ENCODE results near the gene OR2V2. TPM values are rescaled to one million over a fixed set of nuclear protein-coding genes. Genes with fewer than 3 reads are reported as not detected.

OR2V2 gene
- total and polyA plus RNA-seq, 4 donors = not detected

- no peak for TF ChIP-seq CTCF (IDR thresholded peaks at IDR 0.05; ENCODE audit: control extremely low read depth, extremely low read depth)
- Histone ChIP-seq H3K4me3 (no peak overlapping the region), H3K9me3 (ENCODE audit: control insufficient read depth in 4 of 4, insufficient read depth in 3 of 4, low read length in 3 of 4) (peaks cover 0 to 9% (median 5%) of the 10 kb centered on the region in 4 donors), H3K9ac (ENCODE audit: insufficient read depth in 1 of 2, low read length in 2 of 2) (no peak overlapping the region), H3K4me1 (ENCODE audit: control insufficient read depth in 5 of 5, insufficient read depth in 5 of 5, low read length in 5 of 5) (peaks cover 0 to under 1% (median 0%) of the 10 kb centered on the region in 5 donors), H3K27ac (ENCODE audit: low read depth in 1 of 2, low read length in 1 of 2) (no peak overlapping the region), H3K27me3 (ENCODE audit: control insufficient read depth in 3 of 3, insufficient read depth in 3 of 3, low read length in 2 of 3) (no peaks in the 10 kb centered on the region), H3K36me3 (ENCODE audit: control insufficient read depth in 4 of 4, insufficient read depth in 4 of 4, low read length in 4 of 4) (no peaks in the 10 kb centered on the region)
- DNase-seq (no peak), ATAC-seq (ENCODE audit: insufficient read depth, low FRiP score) (no peak)
- 64 to 79% methylated on average over 5 of the region's 5 CpGs for WGBS, 2 donors
Measured at GRCh38 chr5:181138258-181138657, 9.1 kb upstream of the OR2V2 start.

DNA sequence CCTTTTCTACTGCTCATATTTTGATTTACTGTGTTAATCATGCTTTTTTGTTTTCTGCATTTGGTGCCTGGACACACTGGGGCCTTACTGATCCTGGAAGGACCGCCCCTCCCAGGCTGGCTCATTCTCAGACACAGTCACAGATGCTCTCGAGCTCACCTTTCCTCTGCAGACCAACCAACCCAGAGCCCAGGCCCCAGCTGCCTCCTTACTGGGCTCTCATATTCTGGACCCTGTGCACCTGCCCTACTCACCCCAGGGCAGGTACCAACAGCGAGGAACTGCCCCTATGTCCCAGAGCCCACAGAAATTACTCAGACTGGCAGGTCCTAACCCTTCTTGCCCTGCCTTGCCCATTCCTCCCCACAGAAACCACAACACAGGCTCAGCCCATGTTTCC, 6.6 kb upstream of the OR2V2 start:
- Histone ChIP-seq H3K4me3 (no peak overlapping the region), H3K4me1 (ENCODE audit: control insufficient read depth in 5 of 5, insufficient read depth in 5 of 5, low read length in 5 of 5) (no peaks in the 10 kb centered on the region), H3K36me3 (ENCODE audit: control insufficient read depth in 4 of 4, insufficient read depth in 4 of 4, low read length in 4 of 4) (no peaks in the 10 kb centered on the region), H3K9ac (ENCODE audit: insufficient read depth in 1 of 2, low read length in 2 of 2) (no peak overlapping the region), H3K27me3 (ENCODE audit: control insufficient read depth in 3 of 3, insufficient read depth in 3 of 3, low read length in 2 of 3) (no peaks in the 10 kb centered on the region), H3K27ac (ENCODE audit: low read depth in 1 of 2, low read length in 1 of 2) (no peak overlapping the region), H3K9me3 (ENCODE audit: control insufficient read depth in 4 of 4, insufficient read depth in 3 of 4, low read length in 3 of 4) (peaks cover 0 to 9% (median 5%) of the 10 kb centered on the region in 4 donors)
- WGBS, 2 donors = 82 to 84% methylated on average over 3 of the region's 3 CpGs
- no peak for TF ChIP-seq CTCF (IDR thresholded peaks at IDR 0.05; ENCODE audit: control extremely low read depth, extremely low read depth)
- no peak for ATAC-seq (ENCODE audit: insufficient read depth, low FRiP score)
- no peak for DNase-seq

- Histone ChIP-seq H3K27ac (ENCODE audit: low read depth in 1 of 2, low read length in 1 of 2) (no peak overlapping the region), H3K9ac (ENCODE audit: insufficient read depth in 1 of 2, low read length in 2 of 2) (no peak overlapping the region), H3K27me3 (ENCODE audit: control insufficient read depth in 3 of 3, insufficient read depth in 3 of 3, low read length in 2 of 3) (no peaks in the 10 kb centered on the region), H3K9me3 (ENCODE audit: control insufficient read depth in 4 of 4, insufficient read depth in 3 of 4, low read length in 3 of 4) (peaks cover 0 to 9% (median 0%) of the 10 kb centered on the region in 4 donors), H3K4me3 (no peak overlapping the region), H3K36me3 (ENCODE audit: control insufficient read depth in 4 of 4, insufficient read depth in 4 of 4, low read length in 4 of 4) (no peaks in the 10 kb centered on the region), H3K4me1 (ENCODE audit: control insufficient read depth in 5 of 5, insufficient read depth in 5 of 5, low read length in 5 of 5) (no peaks in the 10 kb centered on the region)
- ATAC-seq (ENCODE audit: insufficient read depth, low FRiP score) = no peak
- 75 to 77% methylated on average over 5 to 7 of the region's 7 CpGs for WGBS, 2 donors
- TF ChIP-seq CTCF (IDR thresholded peaks at IDR 0.05; ENCODE audit: control extremely low read depth, extremely low read depth) = no peak
- DNase-seq = no peak
Measured at GRCh38 chr5:181142054-181142453, 5.3 kb upstream of the OR2V2 start.

DNA sequence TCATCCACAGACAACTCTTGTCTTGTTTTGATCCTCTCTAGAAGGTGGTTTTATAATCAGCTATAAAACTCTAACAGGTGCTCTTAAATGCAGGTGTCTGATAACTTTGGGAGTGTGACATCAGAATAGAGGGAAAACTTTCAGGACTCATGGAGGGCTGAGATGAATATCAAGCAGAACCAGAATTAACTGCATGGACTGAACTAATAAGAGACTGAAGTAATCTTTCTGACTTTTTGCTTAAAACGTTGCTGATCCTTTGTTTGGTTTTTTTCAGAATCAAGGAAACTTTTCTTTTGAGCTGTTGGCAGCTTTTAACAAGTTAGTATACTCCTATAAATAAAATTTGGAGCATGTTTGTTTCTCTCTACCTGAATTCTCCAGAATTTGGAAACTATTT, 2.3 kb upstream of the OR2V2 start:
- DNase-seq (no peak), ATAC-seq (ENCODE audit: insufficient read depth, low FRiP score) (no peak)
- Histone ChIP-seq H3K27ac (ENCODE audit: low read depth in 1 of 2, low read length in 1 of 2) (no peak overlapping the region), H3K9ac (ENCODE audit: insufficient read depth in 1 of 2, low read length in 2 of 2) (no peak overlapping the region), H3K4me1 (ENCODE audit: control insufficient read depth in 5 of 5, insufficient read depth in 5 of 5, low read length in 5 of 5) (no peaks in the 10 kb centered on the region), H3K36me3 (ENCODE audit: control insufficient read depth in 4 of 4, insufficient read depth in 4 of 4, low read length in 4 of 4) (no peaks in the 10 kb centered on the region), H3K9me3 (ENCODE audit: control insufficient read depth in 4 of 4, insufficient read depth in 3 of 4, low read length in 3 of 4) (peaks cover 0 to 4% (median 0%) of the 10 kb centered on the region in 4 donors), H3K4me3 (no peak overlapping the region), H3K27me3 (ENCODE audit: control insufficient read depth in 3 of 3, insufficient read depth in 3 of 3, low read length in 2 of 3) (no peaks in the 10 kb centered on the region)
- 39 to 63% methylated on average over 1 of the region's 1 CpG for whole genome bisulfite sequencing, 2 donors
- no peak for TF ChIP-seq CTCF (IDR thresholded peaks at IDR 0.05; ENCODE audit: control extremely low read depth, extremely low read depth)

Data from lung (tissue), 12 donors.